ENCODE results near the gene CYSLTR2. TPM values are rescaled to one million over a fixed set of nuclear protein-coding genes. Genes with fewer than 3 reads are reported as not detected.

The CYSLTR2 gene
- total and polyA plus RNA-seq, 9 of the 15 experiments (the other 6 are each of a cell fraction or from before 2014, with no cell fraction given), result not detected

GRCh38 chr13:48749699-48750473 lies 96.2 kb downstream of the CYSLTR2 start (continued):
- no peak for TF ChIP-seq PHF20 (IDR thresholded peaks at IDR 0.05; ENCODE audit: partially characterized antibody)
- TF ChIP-seq SMAD4 (CRISPR knock-in tag; conservative IDR thresholded peaks at IDR 0.05), result no peak
- no peak for TF ChIP-seq EZH2 (IDR thresholded peaks at IDR 0.05; ENCODE audit: borderline replicate concordance, low read depth, low read length)
- TF ChIP-seq MAZ (CRISPR knock-in tag; conservative IDR thresholded peaks at IDR 0.05 in 1 of 2, IDR thresholded peaks at IDR 0.05 in 1 of 2), result peak in 1 of 2 experiments; percentile 51; a peak in 1 of 4 replicates
- TF ChIP-seq ZNF695 (CRISPR knock-in tag; IDR thresholded peaks at IDR 0.05), result no peak
- TF ChIP-seq FOS (IDR thresholded peaks at IDR 0.05; ENCODE audit: extremely low read depth, insufficient read length), result peak; percentile 37
- TF ChIP-seq ATF7 (IDR thresholded peaks at IDR 0.05), result peak; percentile 32; the same call in 1 of the 2 replicates
- TF ChIP-seq ARID3A (IDR thresholded peaks at IDR 0.05; ENCODE audit: borderline replicate concordance, low read depth, low read length), result no peak
- TF ChIP-seq NR3C1 (CRISPR knock-in tag; IDR thresholded peaks at IDR 0.05), result no peak
- TF ChIP-seq POLR2AphosphoS5 (IDR thresholded peaks at IDR 0.05; ENCODE audit: control insufficient read depth, insufficient read depth, low read depth, low read length), result no peak
- peak; percentile 43 to 55 for TF ChIP-seq RAD21 (CRISPR knock-in tag; conservative IDR thresholded peaks at IDR 0.05 in 1 of 2, IDR thresholded peaks at IDR 0.05 in 1 of 2)
- TF ChIP-seq GTF2A2 (tag; IDR thresholded peaks at IDR 0.05), result no peak
- no peak for TF ChIP-seq EP300 (IDR thresholded peaks at IDR 0.05; ENCODE audit: low read length)
- no peak for TF ChIP-seq CHCHD3 (CRISPR knock-in tag; IDR thresholded peaks at IDR 0.05)
- TF ChIP-seq ZNF175 (CRISPR knock-in tag; IDR thresholded peaks at IDR 0.05; ENCODE audit: low read depth), result no peak
- TF ChIP-seq PRMT5 (CRISPR knock-in tag; IDR thresholded peaks at IDR 0.05), result no peak
- no peak for TF ChIP-seq GABPB1 (CRISPR knock-in tag; IDR thresholded peaks at IDR 0.05)
- no peak for TF ChIP-seq ZBTB9 (CRISPR knock-in tag; IDR thresholded peaks at IDR 0.05)
- TF ChIP-seq FOXJ2 (tag; IDR thresholded peaks at IDR 0.05), result no peak
- no peak for TF ChIP-seq ZNF24 (IDR thresholded peaks at IDR 0.05)
- TF ChIP-seq, protein P1, sequence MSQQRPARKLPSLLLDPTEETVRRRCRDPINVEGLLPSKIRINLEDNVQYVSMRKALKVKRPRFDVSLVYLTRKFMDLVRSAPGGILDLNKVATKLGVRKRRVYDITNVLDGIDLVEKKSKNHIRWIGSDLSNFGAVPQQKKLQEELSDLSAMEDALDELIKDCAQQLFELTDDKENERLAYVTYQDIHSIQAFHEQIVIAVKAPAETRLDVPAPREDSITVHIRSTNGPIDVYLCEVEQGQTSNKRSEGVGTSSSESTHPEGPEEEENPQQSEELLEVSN (IDR thresholded peaks at IDR 0.05; ENCODE audit: borderline replicate concordance in 1 of 2, extremely low read depth in 1 of 2, insufficient read depth in 1 of 2, insufficient read length in 1 of 2, low read depth in 1 of 2, low read length in 1 of 2, poor library complexity in 1 of 2, severe bottlenecking in 1 of 2), result no peak
- TF ChIP-seq HMBOX1 (IDR thresholded peaks at IDR 0.05), result no peak

Measured in K562 (cell line).